ENCODE measurements around the gene RTL10. TPM values are rescaled to one million over a fixed set of nuclear protein-coding genes. Genes with fewer than 3 reads are reported as not detected.

Gene RTL10
- total and polyA plus RNA-seq, 2 of the 4 experiments (the other 2 are of a cell fraction): 8.6 to 12.1 TPM

- Histone ChIP-seq H3K4ac (ENCODE audit: low read depth, low read length) (no peak overlapping the region), H2BK20ac (ENCODE audit: low read depth, low read length) (no peak overlapping the region), H4K5ac (ENCODE audit: low read depth, low read length) (no peak overlapping the region), H3K9me1 (ENCODE audit: insufficient read depth, low read length) (peaks cover 2% of the 10 kb centered on the region; the same call in 1 of the 2 replicates), H2BK120ac (ENCODE audit: low read depth, low read length) (no peak overlapping the region), H3K79me1 (ENCODE audit: low read depth in 1 of 2, low read length in 2 of 2) (no peaks in the 10 kb centered on the region), H3K4me1 (ENCODE audit: control insufficient read depth, insufficient read depth, low read length) (peaks cover 14% of the 10 kb centered on the region), H4K91ac (ENCODE audit: insufficient read depth, low read depth, low read length) (no peak overlapping the region), H2BK15ac (ENCODE audit: low read depth, low read length) (no peak overlapping the region), H3K23ac (ENCODE audit: low read depth, low read length) (no peak overlapping the region), H3K36me3 (ENCODE audit: control insufficient read depth, insufficient read depth, low read length) (no peaks in the 10 kb centered on the region), H3K27ac (ENCODE audit: insufficient read depth, low read length) (no peak overlapping the region), H4K20me1 (ENCODE audit: insufficient read depth, low read length) (0 out of 2 replicates have a peak, but pooled peaks cover 5% of the 10 kb centered on the region), H2BK5ac (ENCODE audit: low read depth, low read length, poor library complexity, severe bottlenecking) (no peak overlapping the region), H2AFZ (replicated peaks; ENCODE audit: low read length, poor library complexity) (no peak overlapping the region), H4K8ac (ENCODE audit: low read depth in 2 of 2, low read length in 2 of 2) (no peak overlapping the region), H2AK9ac (replicated peaks; ENCODE audit: low read depth, low read length, poor library complexity) (no peak overlapping the region), H3K9ac (ENCODE audit: low read depth, low read length) (no peak overlapping the region), H3K4me3 (ENCODE audit: insufficient read depth, low read depth, low read length) (no peak overlapping the region), H2AK5ac (ENCODE audit: low read depth, low read length) (no peak overlapping the region), H3K9me3 (ENCODE audit: control insufficient read depth, insufficient read depth, low read length) (no peaks in the 10 kb centered on the region), H3K56ac (ENCODE audit: extremely low read depth, insufficient read depth, low read length) (no peak overlapping the region), H3K14ac (replicated peaks; ENCODE audit: low read depth, low read length) (no peak overlapping the region), H3K18ac (ENCODE audit: low read depth, low read length) (no peak overlapping the region), H3K4me2 (ENCODE audit: low read depth, low read length) (no peak overlapping the region), H3K27me3 (ENCODE audit: control insufficient read depth, insufficient read depth, low read length) (no peaks in the 10 kb centered on the region)
- ChIA-PET POLR2A (ENCODE audit: unreplicated experiment) (no interaction called here), CTCF (no interaction called here)
- DNase-seq (no peak), ATAC-seq (ENCODE audit: low read depth) (no peak)
- dilution Hi-C loops (cut with HindIII; ENCODE audit: low sequenced_read_pairs, unreplicated experiment): no loop called here
- intact Hi-C loops (cut with micrococcal nuclease): no loop called here
- BruUV-seq (replicated peaks): no TSS peak
- WGBS, 2 experiments (ENCODE audit: extremely low coverage in 2 of 2, insufficient read length in 1 of 2): 70% methylated on average over 17 of the region's 38 CpGs; no CpG with 5 or more reads in 1 of the 2 experiments
- in situ Hi-C loops (cut with MboI; ENCODE audit: low sequenced_read_pairs): no loop called here
- TF ChIP-seq POLR2A (IDR thresholded peaks at IDR 0.05; ENCODE audit: low read depth, low read length) (no peak), MAZ (IDR thresholded peaks at IDR 0.05; ENCODE audit: borderline replicate concordance, low read depth, low read length) (no peak), ELK1 (IDR thresholded peaks at IDR 0.05; ENCODE audit: borderline replicate concordance, low read depth, low read length) (no peak), NFE2L2 (IDR thresholded peaks at IDR 0.05; ENCODE audit: low read depth, low read length) (no peak), BHLHE40 (IDR thresholded peaks at IDR 0.05; ENCODE audit: low read depth, low read length) (no peak), FOS (IDR thresholded peaks at IDR 0.05; ENCODE audit: low read depth, low read length) (no peak), RCOR1 (IDR thresholded peaks at IDR 0.05; ENCODE audit: insufficient replicate concordance, low read length) (no peak), SMC3 (IDR thresholded peaks at IDR 0.05; ENCODE audit: low read depth, low read length) (no peak), MXI1 (IDR thresholded peaks at IDR 0.05; ENCODE audit: borderline replicate concordance, low read depth, low read length) (no peak), CEBPB (IDR thresholded peaks at IDR 0.05; ENCODE audit: low read depth, low read length) (no peak), USF2 (IDR thresholded peaks at IDR 0.05; ENCODE audit: low read depth, low read length) (no peak), RFX5 (IDR thresholded peaks at IDR 0.05; ENCODE audit: low read depth, low read length) (no peak), RAD21 (IDR thresholded peaks at IDR 0.05; ENCODE audit: low read length) (no peak), CHD1 (IDR thresholded peaks at IDR 0.05; ENCODE audit: low read depth, low read length) (no peak), MAFK (IDR thresholded peaks at IDR 0.05; ENCODE audit: low read depth, low read length) (no peak)
These were observed 48.2 kb downstream of the RTL10 start for GRCh38 chr22:19806213-19807160.
